Measurements from ENCODE around the gene CAPN9.

DNA sequence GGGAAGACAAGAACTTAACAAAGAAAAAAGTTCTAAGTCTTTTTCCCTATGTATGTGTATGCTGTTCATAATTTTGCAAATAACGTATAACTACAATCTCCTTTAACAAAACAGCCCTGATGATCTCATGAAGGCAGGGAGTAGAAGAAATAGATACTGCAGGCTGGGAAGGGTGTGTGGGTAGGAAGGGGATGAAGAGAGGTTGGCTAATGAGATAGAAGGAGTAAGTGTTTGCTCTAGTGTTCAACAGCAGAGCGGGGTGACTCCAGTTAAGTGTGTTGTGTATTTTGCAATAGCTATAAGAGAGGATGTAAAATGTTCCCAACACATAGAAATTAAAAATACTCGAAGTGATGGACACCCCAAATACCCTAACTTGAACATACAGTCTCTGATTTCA lies 101.0 kb downstream of the CAPN9 start:
- TF ChIP-seq ZNF8 (CRISPR knock-in tag; IDR thresholded peaks at IDR 0.05) (no peak), ZFP30 (CRISPR knock-in tag; IDR thresholded peaks at IDR 0.05) (no peak), ARNTL (CRISPR knock-in tag; IDR thresholded peaks at IDR 0.05; ENCODE audit: borderline replicate concordance, low read depth) (no peak), GLIS3 (CRISPR knock-in tag; IDR thresholded peaks at IDR 0.05) (no peak), BACH2 (CRISPR knock-in tag; IDR thresholded peaks at IDR 0.05; ENCODE audit: borderline replicate concordance) (no peak), ZNF70 (CRISPR knock-in tag; IDR thresholded peaks at IDR 0.05) (no peak), ISL1 (CRISPR knock-in tag; IDR thresholded peaks at IDR 0.05) (no peak), RARB (CRISPR knock-in tag; IDR thresholded peaks at IDR 0.05) (no peak), TCF4 (CRISPR knock-in tag; IDR thresholded peaks at IDR 0.05; ENCODE audit: borderline replicate concordance) (no peak)
- TF ChIP-seq, protein P1, sequence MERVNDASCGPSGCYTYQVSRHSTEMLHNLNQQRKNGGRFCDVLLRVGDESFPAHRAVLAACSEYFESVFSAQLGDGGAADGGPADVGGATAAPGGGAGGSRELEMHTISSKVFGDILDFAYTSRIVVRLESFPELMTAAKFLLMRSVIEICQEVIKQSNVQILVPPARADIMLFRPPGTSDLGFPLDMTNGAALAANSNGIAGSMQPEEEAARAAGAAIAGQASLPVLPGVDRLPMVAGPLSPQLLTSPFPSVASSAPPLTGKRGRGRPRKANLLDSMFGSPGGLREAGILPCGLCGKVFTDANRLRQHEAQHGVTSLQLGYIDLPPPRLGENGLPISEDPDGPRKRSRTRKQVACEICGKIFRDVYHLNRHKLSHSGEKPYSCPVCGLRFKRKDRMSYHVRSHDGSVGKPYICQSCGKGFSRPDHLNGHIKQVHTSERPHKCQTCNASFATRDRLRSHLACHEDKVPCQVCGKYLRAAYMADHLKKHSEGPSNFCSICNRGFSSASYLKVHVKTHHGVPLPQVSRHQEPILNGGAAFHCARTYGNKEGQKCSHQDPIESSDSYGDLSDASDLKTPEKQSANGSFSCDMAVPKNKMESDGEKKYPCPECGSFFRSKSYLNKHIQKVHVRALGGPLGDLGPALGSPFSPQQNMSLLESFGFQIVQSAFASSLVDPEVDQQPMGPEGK (CRISPR knock-in tag; IDR thresholded peaks at IDR 0.05; ENCODE audit: borderline replicate concordance): no peak
- TF ChIP-seq, protein P2, sequence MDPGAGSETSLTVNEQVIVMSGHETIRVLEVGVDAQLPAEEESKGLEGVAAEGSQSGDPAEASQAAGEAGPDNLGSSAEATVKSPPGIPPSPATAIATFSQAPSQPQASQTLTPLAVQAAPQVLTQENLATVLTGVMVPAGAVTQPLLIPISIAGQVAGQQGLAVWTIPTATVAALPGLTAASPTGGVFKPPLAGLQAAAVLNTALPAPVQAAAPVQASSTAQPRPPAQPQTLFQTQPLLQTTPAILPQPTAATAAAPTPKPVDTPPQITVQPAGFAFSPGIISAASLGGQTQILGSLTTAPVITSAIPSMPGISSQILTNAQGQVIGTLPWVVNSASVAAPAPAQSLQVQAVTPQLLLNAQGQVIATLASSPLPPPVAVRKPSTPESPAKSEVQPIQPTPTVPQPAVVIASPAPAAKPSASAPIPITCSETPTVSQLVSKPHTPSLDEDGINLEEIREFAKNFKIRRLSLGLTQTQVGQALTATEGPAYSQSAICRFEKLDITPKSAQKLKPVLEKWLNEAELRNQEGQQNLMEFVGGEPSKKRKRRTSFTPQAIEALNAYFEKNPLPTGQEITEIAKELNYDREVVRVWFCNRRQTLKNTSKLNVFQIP (CRISPR knock-in tag; IDR thresholded peaks at IDR 0.05; ENCODE audit: borderline replicate concordance, low read depth): no peak
- TF ChIP-seq, protein P3, sequence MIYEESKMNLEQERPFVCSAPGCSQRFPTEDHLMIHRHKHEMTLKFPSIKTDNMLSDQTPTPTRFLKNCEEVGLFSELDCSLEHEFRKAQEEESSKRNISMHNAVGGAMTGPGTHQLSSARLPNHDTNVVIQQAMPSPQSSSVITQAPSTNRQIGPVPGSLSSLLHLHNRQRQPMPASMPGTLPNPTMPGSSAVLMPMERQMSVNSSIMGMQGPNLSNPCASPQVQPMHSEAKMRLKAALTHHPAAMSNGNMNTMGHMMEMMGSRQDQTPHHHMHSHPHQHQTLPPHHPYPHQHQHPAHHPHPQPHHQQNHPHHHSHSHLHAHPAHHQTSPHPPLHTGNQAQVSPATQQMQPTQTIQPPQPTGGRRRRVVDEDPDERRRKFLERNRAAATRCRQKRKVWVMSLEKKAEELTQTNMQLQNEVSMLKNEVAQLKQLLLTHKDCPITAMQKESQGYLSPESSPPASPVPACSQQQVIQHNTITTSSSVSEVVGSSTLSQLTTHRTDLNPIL (CRISPR knock-in tag; IDR thresholded peaks at IDR 0.05; ENCODE audit: low read depth): no peak
